C4-2B (cell line): ENCODE data around the gene CABP2.

Experiments used
- H3K27ac ChIP-seq: fragments of 450-650 bp; 2 replicates; pipeline ENCODE4 v1.5.1; 2017
- CTCF ChIP-seq: fragments of 450-650 bp; conservative IDR thresholded peaks from 2 replicates; pipeline ENCODE4 v1.5.1; 2017; ENCODE audit warnings: mild to moderate bottlenecking
- ZFX ChIP-seq: fragments of 450-650 bp; IDR thresholded peaks from 2 replicates; pipeline ENCODE4 v1.6.1; 2017

CABP2 gene

GRCh38 chr11:67544616-67545242 is 21.5 kb upstream of the CABP2 start:
- TF ChIP-seq CTCF (no peak), ZFX (no peak)
- H3K27ac ChIP-seq, result no peak overlapping the region

GRCh38 chr11:67543585-67543984 is 20.3 kb upstream of the CABP2 start:
- no peak overlapping the region for H3K27ac ChIP-seq
- TF ChIP-seq ZFX, result no peak
- no peak for TF ChIP-seq CTCF

- TF ChIP-seq ZFX (no peak), CTCF (no peak)
- H3K27ac ChIP-seq, result no peak overlapping the region
Observed at GRCh38 chr11:67542971-67543370, 19.7 kb upstream of the CABP2 start.

GRCh38 chr11:67542169-67542568 is 18.9 kb upstream of the CABP2 start:
- H3K27ac ChIP-seq, result no peak overlapping the region
- TF ChIP-seq ZFX (no peak), CTCF (no peak)

GRCh38 chr11:67541198-67541597 is 18.0 kb upstream of the CABP2 start:
- no peak overlapping the region for H3K27ac ChIP-seq
- no peak for TF ChIP-seq CTCF
- no peak for TF ChIP-seq ZFX

GRCh38 chr11:67539550-67539949 is 16.3 kb upstream of the CABP2 start:
- no peak for TF ChIP-seq CTCF
- peak overlapping the region; percentile 13; the same call in 1 of the 2 replicates for H3K27ac ChIP-seq

- TF ChIP-seq CTCF, result no peak
- TF ChIP-seq ZFX, result no peak
- peak overlapping the region; percentile 13; the same call in 1 of the 2 replicates for H3K27ac ChIP-seq
Observed at GRCh38 chr11:67538823-67539505, 15.7 kb upstream of the CABP2 start.
